ENCODE results near the gene ABHD16A.

Gene ABHD16A

DNA sequence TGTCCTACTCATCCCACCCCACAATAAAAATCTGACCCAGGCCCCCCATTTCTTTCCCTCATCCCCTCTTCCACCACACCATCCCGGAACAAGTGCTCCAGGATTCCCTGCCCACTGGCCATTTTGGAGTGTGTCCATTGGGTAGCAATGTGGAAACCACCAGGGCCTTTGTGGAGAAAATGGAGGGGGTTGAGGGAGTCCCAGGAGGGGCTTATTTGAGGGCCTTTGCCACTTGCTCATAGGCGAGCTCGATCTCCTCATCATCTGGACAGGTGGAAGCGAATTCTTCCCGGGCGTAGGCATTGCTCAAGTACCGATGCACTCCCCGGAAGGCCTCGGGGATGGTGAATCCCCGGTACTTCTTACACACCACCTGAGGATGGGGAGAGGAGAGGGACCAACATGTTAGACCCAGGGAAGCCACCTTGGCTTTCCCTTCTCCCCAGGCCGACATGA is 27.5 kb upstream of the ABHD16A start:
- no peak for DNase-seq

DNA sequence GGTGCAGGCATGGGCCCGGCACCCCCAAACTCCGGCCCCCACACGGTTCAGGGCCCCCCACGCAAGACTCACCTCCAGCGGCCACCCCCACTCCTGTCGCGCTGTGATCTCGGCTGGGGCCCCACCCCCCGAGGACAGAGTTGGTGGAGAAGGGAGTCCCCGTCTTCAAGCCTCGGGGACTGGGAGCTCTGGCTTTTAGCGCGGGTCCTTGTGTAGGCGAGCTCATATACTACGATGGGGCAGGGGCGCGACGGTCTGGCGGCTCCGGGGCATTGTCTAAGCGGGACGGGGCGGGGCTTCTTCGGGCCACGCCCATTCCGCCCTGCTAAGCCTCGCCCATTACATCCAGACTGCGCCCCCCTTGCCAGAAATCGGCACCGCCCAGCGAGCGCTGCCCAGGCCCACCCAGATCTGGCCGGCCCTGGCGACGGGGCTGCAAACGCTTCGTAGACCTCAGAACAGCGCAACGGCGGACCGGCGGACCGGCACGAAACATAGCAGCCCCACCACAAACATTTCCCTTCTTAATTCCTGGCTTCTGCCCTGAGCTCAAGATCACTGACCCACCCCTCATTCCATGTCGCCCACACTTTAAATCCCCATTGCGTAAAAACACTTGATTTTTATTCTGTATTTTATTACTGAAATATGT is 27.0 kb upstream of the ABHD16A start:
- peak; percentile 90 for DNase-seq

DNA sequence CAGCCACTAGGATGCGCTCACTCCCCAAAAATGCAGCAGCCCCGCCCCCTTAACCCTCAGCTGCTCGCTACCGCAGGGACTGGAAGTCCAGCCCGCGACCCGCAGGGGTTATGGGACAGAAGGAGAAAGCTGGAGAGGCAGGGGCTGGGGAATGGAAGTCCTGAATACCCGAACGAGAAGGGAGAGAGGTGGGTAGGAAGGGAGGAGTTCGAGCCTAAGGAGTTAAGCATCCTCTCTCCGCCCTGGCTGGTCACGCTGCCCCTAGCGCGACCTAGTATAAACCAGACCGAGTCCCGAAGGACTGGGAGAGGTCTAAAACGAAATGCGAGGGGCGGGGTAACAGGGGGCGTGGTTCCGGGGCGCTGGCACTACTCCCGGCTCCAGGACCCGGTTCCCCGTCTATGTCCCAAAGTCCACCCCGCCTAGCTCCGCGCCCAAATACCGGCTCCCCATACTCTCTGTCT is 26.4 kb upstream of the ABHD16A start:
- DNase-seq = peak; percentile 79

DNA sequence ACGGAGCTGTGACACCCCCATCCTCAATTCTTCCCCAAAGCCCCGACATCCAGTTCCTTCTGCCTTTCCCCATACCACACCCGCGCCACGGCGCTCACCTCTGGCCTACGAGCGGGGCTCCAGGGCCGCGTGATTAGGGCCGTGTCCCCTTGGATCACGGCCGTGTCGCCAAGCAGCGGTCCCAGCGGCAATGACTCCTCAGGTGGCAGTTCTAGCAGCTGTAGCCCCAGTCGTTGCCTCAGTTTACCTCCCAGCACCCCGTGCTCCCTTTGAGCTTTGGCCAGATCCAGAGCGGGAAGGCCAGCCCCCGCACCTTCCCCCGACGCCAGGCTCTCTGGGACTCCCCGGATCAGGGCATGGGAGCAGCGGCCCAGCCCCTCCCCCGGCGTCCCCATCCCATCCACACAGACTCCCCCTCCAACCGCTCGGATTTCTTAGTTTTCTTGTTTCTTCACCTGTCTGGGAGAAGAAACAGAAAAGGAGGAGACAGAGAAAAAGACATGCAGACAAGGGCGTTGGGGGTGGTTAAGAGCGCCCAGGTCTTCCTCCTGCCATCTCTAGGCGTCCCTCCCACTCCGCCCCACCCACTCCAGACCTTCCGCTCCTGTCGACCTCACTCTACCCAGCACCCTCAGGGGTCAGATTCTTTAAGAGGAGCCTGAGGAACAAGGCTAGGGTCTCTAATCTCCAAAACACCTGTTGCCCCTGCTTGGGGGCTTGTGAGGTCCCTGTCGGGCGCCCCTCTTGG is 25.8 kb upstream of the ABHD16A start, which contains the start of gene DDAH2:
Gene DDAH2, minus strand, starts transcription at position 533 of the 748 bp plus-strand sequence. Its CDS starts 138 bp downstream, at position 395.
- DNase-seq = no peak

DNA sequence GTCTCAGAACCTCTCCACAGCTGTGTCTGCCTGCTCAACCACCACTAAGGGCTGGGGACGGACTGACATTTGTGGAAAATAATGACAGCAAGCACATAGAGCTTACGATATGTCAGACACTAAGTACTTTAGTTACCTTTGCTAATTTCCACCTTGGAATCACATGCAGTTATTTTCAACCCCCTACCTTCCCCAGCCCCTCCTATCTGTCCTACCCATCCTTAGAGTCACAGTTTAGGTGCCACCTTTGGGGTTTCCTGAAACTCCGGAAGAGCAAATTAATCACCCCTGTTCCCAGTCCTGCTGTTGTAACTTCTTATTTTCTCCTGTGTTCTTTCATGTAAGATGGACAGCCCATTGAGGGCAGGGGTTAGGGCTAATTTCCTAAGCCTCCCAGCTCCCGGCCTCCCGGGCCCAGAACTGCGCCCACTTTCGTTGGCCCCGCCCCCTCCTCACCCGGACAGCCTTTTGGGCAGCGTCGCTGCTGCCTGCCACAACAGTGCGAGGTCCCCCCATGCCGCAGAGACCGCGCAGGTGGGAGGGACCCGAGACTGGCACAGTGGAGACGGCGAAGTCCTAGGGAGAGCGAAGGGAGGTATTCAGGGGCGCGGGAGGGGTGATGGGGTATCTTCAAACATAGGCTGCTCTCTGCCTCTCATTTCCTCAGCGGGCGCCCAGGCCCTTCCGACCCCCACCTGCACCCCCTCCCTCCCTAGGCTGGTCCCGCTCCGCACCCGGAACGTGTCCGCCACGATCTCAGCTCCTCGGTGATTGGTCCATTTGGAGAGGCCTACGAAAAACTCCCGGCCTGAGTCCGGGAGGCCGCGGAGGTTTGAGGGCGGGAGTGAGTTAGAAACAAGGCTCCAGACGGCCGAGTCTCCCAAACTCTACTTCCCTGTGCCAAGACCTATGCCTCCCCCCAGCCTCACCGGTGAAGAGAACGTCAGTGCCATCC is 24.9 kb upstream of the ABHD16A start:
- DNase-seq = no peak

DNA sequence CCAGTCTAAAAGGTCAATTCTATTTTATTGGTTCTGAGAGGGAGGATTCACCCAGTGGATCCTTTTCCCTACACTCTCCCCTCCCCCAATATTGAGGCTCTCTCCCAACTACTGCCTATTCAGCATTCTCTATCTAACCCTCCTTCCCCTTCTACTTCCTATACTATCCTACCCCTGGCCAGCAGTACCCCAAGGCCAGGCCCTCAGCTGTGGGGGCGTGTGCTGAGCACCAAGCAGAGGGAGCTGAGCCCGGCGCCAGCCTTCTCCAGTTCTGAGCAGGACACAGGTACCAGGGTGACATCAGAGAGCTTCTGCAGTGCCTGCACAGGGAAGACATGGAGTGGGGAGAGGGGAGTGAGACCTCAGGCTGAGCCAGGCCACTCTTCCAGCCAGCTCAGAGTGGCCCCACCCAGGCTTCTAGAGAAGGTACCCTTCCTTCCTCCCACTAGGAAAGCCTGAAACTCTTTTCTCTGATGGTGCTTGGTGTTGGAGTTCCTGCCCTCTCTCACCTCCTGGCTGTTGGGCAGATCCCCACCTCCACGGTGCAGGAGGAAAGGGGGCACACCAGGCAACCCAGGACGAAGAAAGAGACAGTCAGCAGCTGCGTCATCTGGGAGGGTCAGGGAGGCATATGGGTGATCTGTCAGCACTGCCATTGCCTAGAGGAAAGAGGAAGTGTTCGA is 24.1 kb upstream of the ABHD16A start:
- DNase-seq = no peak

DNA sequence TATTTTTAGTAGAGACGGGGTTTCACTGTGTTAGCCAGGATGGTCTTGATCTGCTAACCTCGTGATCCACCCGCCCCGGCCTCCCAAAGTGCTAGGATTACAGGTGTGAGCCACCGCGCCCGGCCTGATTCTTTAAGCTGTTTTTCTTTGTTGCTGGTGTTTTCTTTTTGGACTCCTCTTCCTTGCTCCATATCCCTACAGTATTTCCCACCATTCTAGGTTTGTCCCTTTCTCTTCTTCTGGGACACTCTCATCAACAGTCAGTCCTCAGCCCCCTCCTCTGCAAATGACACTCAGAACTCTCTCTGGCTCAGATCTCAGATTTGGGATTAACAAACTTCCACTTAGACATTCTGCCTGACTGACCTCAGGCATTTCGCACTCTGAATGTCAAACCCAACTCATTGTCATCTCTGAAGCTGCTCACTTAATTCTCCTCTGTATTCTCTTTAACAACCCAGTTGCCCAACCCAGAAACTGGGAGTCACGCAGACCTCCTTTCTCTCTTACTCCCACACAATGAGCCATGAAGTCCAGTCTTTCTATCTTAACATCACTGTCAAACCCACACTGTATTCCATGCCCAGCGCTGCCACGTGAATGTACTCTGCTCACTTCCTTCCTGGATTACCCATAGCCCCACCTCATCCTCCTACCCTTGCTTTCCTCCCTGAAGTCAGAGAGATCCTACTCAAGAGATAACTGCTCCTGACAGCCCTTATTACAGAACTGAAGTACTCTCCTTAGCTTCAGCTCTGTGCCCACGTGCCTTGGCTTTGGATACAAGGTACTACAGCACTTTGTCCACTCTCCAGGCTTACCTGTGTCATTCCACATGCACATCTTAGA is 22.6 kb upstream of the ABHD16A start:
- DNase-seq = no peak

DNA sequence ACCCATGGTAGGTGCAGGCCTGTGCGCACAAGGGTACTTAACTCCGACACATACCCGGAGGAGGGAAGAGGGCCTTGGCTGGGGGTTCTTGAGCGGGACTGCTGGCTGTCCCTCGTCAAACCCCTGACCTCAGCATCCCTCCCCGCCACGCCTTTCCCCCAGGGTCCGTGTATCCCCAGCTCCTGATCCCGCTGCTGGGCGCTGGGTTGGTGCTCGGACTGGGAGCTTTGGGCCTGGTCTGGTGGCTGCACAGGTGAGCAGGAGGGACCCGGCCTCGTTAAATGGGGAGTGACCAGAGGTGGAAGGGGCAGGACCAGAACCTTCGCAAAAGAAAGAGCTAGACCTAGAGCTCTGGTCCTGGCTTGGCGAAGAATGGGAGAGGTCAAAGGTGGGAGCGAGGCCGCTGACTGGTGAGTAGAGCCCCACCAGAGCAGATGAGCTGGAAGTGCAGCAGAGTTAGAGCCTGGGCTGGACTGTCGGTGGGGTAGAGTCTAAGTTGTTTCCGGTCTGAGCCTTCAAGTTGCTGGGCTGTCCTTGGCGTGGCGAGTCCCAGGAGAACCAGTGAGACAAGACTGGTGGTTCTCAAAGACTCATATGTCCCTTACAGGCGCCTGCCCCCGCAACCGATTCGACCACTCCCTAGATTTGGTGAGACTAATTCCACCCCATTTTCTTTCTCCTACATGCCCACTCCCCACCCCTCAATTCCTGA is 21.0 kb upstream of the ABHD16A start:
- DNase-seq = no peak

DNA sequence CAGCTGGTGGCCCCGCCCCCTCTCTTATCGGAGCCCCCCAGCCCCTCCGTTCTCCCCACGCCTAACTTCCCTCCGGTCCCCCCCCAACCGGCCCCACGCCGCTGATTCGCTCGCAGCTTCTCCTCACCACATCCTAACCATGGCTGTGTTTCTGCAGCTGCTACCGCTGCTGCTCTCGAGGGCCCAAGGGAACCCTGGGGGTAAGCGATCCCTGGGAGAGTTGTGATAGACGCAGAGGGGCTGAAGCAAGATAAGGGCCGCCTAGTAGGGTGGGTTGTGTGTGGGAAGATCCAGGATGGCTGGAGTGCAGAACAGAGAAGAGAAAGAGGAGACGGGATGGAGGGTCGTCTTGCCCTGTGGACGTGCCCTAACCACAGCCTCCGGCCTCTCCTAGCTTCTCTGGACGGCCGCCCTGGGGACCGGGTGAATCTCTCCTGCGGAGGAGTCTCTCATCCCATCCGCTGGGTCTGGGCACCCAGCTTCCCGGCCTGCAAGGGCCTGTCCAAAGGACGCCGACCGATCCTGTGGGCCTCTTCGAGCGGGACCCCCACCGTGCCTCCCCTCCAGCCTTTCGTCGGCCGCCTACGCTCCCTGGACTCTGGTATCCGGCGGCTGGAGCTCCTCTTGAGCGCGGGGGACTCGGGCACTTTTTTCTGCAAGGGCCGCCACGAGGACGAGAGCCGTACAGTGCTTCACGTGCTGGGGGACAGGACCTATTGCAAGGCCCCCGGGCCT is 20.3 kb upstream of the ABHD16A start, which contains the start of gene MPIG6B:
Gene MPIG6B, plus strand, starts transcription at position 129 of the 735 bp plus-strand sequence. Its CDS starts 11 bp downstream, at position 140.
- no peak for DNase-seq

DNA sequence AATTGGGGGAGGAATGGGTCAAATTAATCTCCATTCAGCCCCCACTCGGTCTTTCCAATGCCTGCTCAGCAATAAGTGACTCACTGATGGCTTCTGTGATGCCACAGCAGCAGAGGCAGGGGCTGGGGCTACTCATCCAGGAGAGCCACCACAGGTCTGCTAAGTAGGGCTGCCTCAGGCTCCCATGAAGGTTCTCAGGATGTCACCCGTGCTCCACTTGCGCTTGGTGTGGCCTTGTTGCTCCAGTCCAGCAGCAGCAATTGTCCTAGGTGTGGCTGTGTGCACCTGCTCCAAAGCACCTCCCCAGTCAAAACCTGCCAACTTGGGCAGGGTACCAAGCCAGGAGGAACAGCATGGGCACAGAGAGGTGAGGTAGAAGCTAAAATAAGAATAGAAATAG is 19.0 kb upstream of the ABHD16A start:
- DNase-seq = no peak

DNA sequence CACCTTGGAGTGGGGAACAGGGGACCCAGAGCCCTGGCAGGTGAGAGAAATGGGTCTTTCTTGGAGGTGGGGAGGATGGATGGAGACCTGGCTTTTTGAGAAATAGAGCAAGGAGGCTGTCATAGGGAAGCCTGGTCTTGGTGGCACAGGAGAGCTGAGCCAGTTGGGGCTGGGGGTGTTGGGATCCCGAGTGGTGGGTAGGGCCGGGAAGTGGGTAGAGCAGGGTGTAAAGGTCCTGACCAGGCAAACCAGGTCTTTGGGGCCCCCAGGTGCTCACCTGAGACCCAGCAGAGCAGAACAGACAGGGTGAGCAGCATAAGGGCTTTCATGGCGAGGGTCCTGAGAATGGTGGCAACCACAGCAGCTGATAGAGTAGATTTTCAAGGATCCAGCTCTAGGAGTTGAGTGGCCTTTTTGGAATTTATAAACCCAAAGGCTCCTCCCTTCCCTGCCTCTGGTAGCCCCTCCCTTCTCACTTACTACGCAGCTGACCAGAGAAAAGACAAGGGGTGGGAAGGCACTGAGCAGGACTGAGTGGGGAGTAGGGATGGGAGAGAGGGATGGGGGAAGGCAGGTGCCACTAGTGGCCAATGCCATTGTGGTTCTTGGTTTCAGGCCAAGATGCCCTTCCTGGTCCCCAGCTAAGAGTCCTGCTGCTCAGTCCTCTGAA is 18.4 kb upstream of the ABHD16A start, which contains the start of gene LY6G6C:
Gene LY6G6C, minus strand, starts transcription at position 396 of the 670 bp plus-strand sequence. Its CDS starts 67 bp downstream, at position 329.
- DNase-seq = no peak

DNA sequence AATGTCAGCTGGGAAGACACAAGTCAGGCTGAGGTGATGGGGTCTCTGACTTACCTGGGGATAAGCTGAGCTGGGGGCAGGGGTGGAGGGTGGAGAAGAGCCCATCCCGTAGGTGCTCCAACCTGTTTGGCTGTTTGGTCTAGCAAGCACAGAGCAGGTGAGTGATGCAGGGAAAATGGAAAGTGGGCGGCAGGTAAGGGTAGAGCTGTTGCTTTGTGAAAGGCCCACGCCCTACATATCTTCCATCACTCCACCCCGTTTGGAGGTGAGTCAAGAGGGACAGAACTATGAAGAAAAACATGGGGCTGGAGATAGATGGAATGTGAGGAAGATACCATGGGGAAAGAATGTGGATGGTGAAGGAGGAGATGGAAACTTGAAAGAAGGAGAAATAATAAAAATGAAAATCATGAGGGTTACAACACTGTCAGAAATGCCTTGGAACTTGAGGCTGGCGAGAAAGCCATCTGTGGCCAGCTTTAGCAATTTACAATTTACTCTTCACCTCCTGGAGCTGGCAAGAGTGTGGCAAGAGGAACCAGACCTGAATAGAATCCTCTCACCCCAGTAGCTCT is 17.2 kb upstream of the ABHD16A start:
- no peak for DNase-seq

DNA sequence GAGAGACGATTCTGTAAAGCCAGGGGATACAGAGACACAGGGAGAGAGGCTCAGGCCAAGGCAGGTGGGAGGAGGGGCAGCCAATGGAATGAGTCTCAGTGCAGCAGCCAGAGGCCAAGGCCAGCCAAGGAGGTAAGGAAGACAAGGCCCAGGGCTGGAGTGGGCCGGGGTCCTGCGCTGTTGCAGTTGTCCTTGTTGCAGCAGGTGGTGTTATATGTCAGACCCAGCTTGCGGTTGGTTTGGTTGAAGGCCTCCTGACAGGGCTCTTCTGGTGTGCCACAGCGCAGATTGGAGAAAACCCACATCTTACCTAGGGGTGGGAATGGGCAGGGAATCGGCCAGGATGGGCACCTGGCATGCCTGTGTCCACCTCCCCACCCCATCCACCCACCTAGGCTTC is 15.9 kb upstream of the ABHD16A start:
- no peak for DNase-seq

DNA sequence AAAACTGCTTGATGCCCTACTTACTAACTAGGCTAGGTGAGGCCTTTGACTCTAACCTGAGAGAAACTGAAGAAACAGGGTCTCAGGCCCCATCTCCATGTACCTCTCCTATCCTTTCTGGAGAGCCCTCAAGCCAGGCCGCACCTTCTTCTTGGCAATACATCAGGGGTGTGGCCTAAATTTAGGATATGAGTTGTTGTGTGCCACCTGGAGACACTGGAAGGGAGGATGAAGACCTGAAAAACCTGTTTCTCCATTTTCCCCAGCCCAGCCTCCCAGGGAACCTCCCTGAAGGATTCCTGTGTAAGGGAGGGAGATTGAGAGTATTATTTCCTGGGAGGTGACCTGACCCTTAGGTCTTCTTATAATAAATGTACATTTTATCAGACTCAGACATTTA is 15.1 kb upstream of the ABHD16A start:
- DNase-seq = no peak

DNA sequence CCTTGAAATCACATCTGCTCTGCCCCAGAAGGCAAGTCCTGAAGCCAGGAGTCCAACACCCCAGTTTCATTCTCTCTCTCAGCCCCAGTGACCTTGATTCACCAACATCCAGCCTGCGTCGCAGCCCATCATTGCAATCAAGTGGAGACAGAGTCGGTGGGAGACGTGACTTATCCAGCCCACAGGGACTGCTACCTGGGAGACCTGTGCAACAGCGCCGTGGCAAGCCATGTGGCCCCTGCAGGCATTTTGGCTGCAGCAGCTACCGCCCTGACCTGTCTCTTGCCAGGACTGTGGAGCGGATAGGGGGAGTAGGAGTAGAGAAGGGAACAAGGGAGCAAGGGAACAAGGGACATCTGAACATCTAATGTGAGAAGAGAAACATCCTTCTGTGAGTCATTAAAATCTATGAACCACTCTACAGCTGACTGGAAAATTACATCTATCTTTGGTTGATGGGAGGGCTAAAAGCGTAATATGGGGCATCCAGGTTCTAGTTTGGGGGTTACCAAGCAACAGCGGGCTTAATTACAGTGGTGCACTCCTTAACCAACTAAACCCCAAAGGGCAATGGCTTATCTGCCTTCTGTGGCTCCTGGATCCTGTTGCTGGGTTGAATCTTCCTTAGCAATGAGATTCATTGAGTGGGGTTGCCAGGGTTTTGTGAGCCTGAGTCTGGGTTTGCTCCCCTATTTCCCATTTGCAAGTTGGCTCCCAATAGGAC is 14.5 kb upstream of the ABHD16A start:
- DNase-seq = no peak

DNA sequence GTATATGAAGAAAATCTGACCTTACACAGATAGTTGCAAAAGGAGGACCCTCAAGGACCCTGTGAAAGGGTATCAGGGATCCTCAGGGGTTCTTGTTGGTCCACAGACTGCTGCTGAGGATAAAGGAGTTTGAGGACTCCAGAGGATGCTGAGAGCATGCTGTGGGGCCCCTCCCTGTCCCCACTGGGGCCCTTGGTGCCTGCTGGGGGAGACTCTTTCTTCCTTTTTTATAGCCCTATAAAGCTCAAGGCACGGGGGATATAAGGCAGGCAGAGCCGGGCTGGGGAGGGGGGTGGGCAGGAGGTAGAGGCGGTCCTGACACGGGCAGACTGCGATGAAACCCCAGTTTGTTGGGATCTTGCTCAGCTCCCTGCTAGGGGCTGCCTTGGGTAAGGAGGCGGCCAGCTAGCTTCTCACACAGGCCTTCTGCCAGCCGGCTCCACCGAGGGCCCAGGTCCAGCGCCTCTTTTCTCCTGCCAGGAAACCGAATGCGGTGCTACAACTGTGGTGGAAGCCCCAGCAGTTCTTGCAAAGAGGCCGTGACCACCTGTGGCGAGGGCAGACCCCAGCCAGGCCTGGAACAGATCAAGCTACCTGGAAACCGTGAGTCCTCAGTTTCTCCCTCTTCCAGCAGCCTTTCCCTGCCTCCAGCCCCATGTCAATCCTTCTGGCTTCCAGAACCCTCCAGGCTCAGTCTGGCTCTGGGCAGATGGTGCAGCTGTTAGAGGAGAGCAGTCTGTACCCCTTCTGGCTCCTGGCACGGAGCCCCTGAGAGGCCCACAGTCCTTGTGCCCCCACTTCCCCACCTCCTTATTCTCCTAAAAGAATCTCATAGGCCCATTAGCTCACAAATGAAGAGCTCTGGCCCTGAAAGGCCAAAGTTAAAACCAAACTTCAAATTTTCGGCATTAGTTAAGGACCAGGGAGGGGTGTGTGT is 12.2 kb upstream of the ABHD16A start, which contains the start of gene LY6G6D:
Gene LY6G6D, plus strand, starts transcription at position 327 of the 937 bp plus-strand sequence. Its CDS starts 8 bp downstream, at position 335.
- DNase-seq = no peak

Measured in fibroblast of upper back skin (primary cell).